ENCODE results near the gene SFRP4. TPM values are rescaled to one million over a fixed set of nuclear protein-coding genes. Genes with fewer than 3 reads are reported as not detected.
"Not testable (repeated sequence)": the region's sequence is repeated elsewhere in the genome, so short reads cannot be mapped to it uniquely, and the experiment has no call there.

Gene SFRP4
- not detected for polyA plus RNA-seq (2012; ENCODE audit: insufficient read depth, insufficient read length)

DNA sequence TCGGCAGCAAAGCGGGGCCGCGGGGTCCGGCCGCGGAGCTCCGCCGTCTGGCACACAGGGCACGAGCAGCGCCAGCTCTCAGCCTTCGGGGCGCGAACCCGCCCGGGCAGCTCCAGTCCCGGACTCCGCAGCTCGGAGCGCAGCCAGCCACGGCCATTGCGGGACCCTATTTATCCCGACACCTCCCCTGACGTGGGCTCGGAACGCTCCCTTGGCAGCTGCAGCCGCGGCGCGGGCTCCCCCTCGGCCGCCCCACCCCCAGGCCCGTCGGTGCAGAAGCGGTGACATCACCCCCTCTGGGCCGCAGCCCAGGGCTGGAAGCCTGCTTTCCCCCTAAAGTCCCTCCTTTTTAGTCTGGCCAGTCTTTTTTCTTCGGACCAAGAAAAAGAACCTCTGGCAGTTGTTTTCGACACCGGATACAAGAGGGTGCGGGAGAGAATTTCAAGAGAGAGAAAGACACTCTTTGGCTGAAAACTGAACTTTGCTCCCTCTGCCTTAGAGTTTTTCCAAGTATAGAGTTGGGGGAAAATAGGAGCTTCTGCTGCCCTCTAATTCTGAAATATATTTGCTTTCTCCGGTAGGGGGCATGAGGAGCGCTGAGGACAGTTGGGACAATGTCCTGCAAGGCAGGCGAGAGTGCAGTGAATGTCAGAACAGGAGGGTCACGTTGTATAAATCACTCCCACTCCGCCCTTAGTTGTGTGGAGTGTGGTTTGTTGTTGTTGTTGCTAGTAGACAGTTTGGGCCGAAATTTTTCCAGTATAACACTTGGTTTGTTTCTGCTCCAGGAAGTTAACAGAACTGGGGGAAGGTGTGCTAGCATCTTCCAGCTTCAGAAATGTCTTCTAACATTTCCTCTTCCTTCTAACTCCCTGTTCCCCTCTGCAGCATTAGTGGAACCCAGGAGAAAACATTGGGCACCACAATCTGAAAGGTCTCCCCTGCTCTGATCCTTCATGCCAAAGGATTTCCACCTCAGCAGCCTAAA, at the start of gene SFRP4:
Gene SFRP4 (minus strand): TSS at position 145 of the 988 bp plus-strand sequence. CDS start 280 bp downstream, outside the sequence.
- H3K4me3 ChIP-seq (ENCODE audit: low read length): peak within 1 kb of the TSS; percentile 46

GRCh38 chr7:37964196-37964595, 47.6 kb upstream of the SFRP4 start:
- no peak overlapping the region for H3K4me3 ChIP-seq (ENCODE audit: low read length)

More for the DNA sequence above, at the start of gene SFRP4:
- peak; percentile 21 for DNase-seq (ENCODE audit: low read depth, low spot score)

GRCh38 chr7:37961251-37961650, 44.6 kb upstream of the SFRP4 start:
- no peak for DNase-seq (ENCODE audit: low read depth, low spot score)
- H3K4me3 ChIP-seq (ENCODE audit: low read length): no peak overlapping the region

More at GRCh38 chr7:37964196-37964595, 47.6 kb upstream of the SFRP4 start:
- DNase-seq (ENCODE audit: low read depth, low spot score): no peak

- DNase-seq (ENCODE audit: low read depth, low spot score): no peak
- H3K4me3 ChIP-seq (ENCODE audit: low read length): no peak overlapping the region
Measured at GRCh38 chr7:37960483-37960882, 43.9 kb upstream of the SFRP4 start.

- H3K4me3 ChIP-seq (ENCODE audit: low read length): no peak overlapping the region
- DNase-seq (ENCODE audit: low read depth, low spot score): no peak
Measured at GRCh38 chr7:37957221-37957970, 40.8 kb upstream of the SFRP4 start.

DNA sequence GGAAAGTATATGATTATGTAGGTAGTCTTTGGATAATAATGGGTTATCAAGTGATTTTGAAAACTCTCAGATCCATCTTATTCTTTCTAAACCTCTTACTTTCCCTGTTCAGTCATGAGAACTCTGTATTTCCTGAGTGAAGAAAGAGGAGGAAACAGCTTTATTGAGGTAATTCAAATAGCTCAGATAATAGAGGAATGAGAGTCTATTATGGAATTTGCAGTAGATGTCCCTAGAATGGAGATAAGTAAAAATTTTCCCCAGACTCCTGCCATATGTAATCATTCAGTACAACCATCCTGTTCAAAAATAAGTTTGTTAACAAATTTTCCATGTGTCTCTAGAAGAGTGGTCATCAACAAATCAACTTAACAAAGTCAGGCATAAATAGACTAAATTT, 40.2 kb upstream of the SFRP4 start:
- no peak for DNase-seq (ENCODE audit: low read depth, low spot score)
- no peak overlapping the region for H3K4me3 ChIP-seq (ENCODE audit: low read length)

DNA sequence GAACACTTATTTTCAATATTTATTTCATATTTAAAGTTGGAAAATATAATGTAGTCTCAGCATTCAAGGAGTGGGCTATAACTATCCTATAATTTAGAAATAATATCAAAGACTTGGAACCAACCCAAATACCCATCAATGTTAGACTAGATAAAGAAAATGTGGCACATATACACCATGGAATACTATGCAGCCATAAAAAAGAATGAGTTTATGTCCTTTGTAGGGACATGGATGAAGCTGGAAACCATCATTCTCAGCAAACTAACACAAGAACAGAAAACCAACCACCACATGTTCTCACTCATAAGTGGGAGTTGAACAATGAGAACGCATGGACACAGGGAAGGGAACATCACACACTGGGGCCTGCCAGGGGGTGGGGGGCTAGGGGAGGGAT, 37.6 kb upstream of the SFRP4 start:
- DNase-seq (ENCODE audit: low read depth, low spot score); H3K4me3 ChIP-seq (ENCODE audit: low read length): not testable (repeated sequence)

- no peak overlapping the region for H3K4me3 ChIP-seq (ENCODE audit: low read length)
- peak; percentile 23 for DNase-seq (ENCODE audit: low read depth, low spot score)
Measured at GRCh38 chr7:37952240-37952639, 35.6 kb upstream of the SFRP4 start.

- H3K4me3 ChIP-seq (ENCODE audit: low read length): no peak overlapping the region
- DNase-seq (ENCODE audit: low read depth, low spot score): no peak
Measured at GRCh38 chr7:37947941-37948210, 31.3 kb upstream of the SFRP4 start.

DNA sequence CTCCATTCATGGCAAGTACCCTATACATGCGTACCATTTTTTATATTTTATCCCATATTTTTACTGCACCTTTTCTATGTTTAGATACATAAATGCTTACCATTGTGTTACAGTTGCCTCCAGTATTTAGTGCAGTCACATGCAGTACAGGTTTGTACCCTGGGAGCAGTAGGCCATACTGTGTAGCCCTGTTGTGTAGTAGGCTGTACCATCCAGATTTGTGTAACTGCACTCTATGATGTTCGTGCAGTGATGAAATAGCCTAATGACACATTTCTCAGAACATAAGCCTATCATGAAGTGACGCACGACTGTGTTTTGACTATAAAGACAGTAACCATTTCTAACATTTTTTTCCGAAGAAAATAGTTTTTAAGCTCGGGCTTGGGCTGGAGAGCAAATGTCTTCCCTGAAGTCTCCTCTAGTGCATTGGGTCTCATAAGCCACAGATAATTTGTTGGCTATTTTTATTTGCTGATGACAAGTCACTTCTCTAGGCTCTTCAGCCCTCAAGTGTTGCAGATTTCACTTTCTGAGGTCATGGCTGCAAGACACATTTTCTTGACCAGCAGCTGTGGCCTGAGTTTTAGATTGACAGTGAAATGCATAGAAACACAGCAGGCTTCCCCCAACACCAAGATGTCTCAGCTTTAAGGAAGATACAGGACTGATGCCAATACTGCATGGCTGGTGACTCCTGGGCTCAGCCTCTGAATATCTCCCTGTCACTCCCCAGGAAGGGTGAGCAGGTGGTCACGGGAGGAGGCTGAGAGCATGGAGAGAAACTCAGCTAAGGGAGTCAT, 30.7 kb upstream of the SFRP4 start:
- H3K4me3 ChIP-seq (ENCODE audit: low read length): no peak overlapping the region
- DNase-seq (ENCODE audit: low read depth, low spot score): no peak

DNA sequence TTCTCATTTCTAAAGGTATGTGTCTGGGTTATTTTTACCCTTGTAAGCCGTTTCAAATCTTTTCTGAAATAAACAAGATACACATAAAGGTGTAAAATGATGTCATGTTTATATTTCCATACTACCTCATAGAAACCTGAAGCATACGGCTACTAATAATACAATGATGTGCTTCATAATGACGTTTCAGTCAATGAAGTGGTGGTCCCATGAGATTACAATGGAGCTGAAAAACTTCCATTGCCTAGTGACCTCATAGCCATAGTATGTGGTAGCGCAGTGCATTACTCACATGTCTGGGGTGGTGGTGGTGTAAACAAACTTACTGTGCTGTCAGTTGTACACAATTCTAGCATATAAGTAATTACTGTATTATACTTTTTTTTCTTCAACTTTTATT, 28.7 kb upstream of the SFRP4 start:
- H3K4me3 ChIP-seq (ENCODE audit: low read length): no peak overlapping the region
- DNase-seq (ENCODE audit: low read depth, low spot score): no peak

DNA sequence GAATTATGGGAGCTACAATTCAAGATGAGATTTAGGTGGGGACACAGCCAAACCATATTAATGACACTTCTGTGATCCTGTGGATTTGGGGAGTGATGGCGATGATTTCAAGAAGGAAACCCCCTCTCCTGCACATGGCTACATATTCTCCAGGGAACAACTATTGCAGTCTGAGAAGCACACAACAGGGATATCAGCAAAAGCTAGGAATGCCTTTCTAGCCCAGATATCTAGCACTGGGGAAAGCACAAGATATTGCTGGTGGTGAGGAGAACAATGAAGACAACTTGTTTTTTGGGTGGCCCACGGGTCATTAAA, 28.1 kb upstream of the SFRP4 start:
- no peak for DNase-seq (ENCODE audit: low read depth, low spot score)

GRCh38 chr7:37943905-37944736, 27.5 kb upstream of the SFRP4 start:
- DNase-seq (ENCODE audit: low read depth, low spot score): no peak
- H3K4me3 ChIP-seq (ENCODE audit: low read length): no peak overlapping the region

More for the DNA sequence above, 28.1 kb upstream of the SFRP4 start:
- H3K4me3 ChIP-seq (ENCODE audit: low read length): no peak overlapping the region

GRCh38 chr7:37942934-37943610, 26.5 kb upstream of the SFRP4 start:
- H3K4me3 ChIP-seq (ENCODE audit: low read length): no peak overlapping the region

GRCh38 chr7:37933018-37933566, 16.5 kb upstream of the SFRP4 start:
- no peak for DNase-seq (ENCODE audit: low read depth, low spot score)
- H3K4me3 ChIP-seq (ENCODE audit: low read length): no peak overlapping the region

More at GRCh38 chr7:37942934-37943610, 26.5 kb upstream of the SFRP4 start:
- DNase-seq (ENCODE audit: low read depth, low spot score): no peak

- no peak overlapping the region for H3K4me3 ChIP-seq (ENCODE audit: low read length)
- DNase-seq (ENCODE audit: low read depth, low spot score): no peak
Measured at GRCh38 chr7:37932543-37932942, 15.9 kb upstream of the SFRP4 start.

- no peak overlapping the region for H3K4me3 ChIP-seq (ENCODE audit: low read length)
- DNase-seq (ENCODE audit: low read depth, low spot score): no peak
Measured at GRCh38 chr7:37930226-37930948, 13.8 kb upstream of the SFRP4 start.
